Central memory CD8-positive, alpha-beta T cell (primary cell): ENCODE data around the gene LRRN1.
"Not testable (repeated sequence)": the region's sequence is repeated elsewhere in the genome, so short reads cannot be mapped to it uniquely, and the experiment has no call there.

Source experiments
- ATAC-seq: fragments of 150-1000 bp; cut with Tn5 transposase; replicated peaks from 2 replicates; pipeline ENCODE4 v1.10.0; 2022; ENCODE audit warnings: mild to moderate bottlenecking, moderate FRiP score, moderate number of reproducible peaks; ENCODE audit not compliant: poor library complexity, severe bottlenecking; ENCODE audit errors: extremely low read depth
- DNase-seq, 2 donors: peaks; one replicate each; pipeline ENCODE4 v3.0.0; 2021; ENCODE audit warnings: low spot score in 2 of 2
- H3K27ac Mint-ChIP-seq: one replicate; pipeline ENCODE4 v1.8.0; 2022; ENCODE audit warnings: low read depth, mild to moderate bottlenecking, moderate library complexity, mixed read lengths
- H3K27me3 Mint-ChIP-seq: one replicate; pipeline ENCODE4 v1.8.0; 2022; ENCODE audit warnings: mixed read lengths
- H3K36me3 Mint-ChIP-seq: one replicate; pipeline ENCODE4 v1.8.0; 2022; ENCODE audit warnings: mild to moderate bottlenecking, moderate library complexity, mixed read lengths; ENCODE audit not compliant: insufficient read depth
- H3K4me1 Mint-ChIP-seq: one replicate; pipeline ENCODE4 v1.8.0; 2022; ENCODE audit warnings: mixed read lengths
- H3K4me3 Mint-ChIP-seq: one replicate; pipeline ENCODE4 v1.8.0; 2022; ENCODE audit warnings: mild to moderate bottlenecking, moderate library complexity, mixed read lengths
- H3K9me3 Mint-ChIP-seq: one replicate; pipeline ENCODE4 v1.8.0; 2022; ENCODE audit warnings: mixed read lengths

Gene LRRN1

DNA sequence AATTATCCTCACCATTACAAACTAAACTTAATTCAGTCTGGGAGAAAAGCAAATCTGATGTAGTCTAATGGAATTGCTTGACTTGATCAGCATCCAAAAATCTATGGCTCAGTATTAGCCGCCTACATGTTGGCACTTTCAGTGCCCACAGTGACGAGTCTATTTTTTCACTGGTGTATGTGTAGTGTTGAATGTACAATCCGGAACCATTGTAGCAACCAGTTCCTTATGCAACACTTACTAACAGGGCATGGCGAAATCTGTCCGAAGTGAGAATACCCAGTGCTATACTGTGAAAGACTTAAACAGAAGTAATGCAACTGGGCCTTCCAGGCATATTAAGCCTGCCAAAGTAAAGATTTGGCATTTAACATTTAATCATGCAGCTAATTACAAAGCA, 18.6 kb downstream of the LRRN1 start:
- H3K36me3 Mint-ChIP-seq: no peaks in the 10 kb centered on the region
- no peak overlapping the region for H3K27ac Mint-ChIP-seq
- ATAC-seq (no peak), DNase-seq (no peak)
- peaks cover 3% of the 10 kb centered on the region for H3K9me3 Mint-ChIP-seq
- H3K4me1 Mint-ChIP-seq: no peaks in the 10 kb centered on the region
- no peaks in the 10 kb centered on the region for H3K27me3 Mint-ChIP-seq
- H3K4me3 Mint-ChIP-seq: no peak overlapping the region

DNA sequence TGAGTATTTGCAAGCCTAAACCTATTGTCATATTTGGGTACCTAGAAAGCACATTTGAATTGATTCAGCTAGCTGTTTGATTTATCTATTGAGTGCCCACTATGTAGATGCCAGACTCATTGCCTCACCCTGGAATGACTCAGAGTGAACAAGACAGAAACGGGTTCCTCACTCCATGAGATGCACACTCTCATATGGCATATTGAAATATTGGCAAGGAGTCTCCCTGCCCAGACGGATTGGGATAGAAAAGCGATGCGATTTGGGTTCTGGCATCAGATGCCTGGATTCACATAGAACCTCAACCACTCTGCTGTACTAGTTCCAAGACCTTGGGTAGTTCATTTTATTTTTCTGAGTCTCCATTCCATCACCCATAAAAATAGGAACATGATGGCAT, 22.5 kb downstream of the LRRN1 start:
- H3K36me3 Mint-ChIP-seq: peaks cover 2% of the 10 kb centered on the region
- no peaks in the 10 kb centered on the region for H3K27me3 Mint-ChIP-seq
- H3K9me3 Mint-ChIP-seq: peaks cover 12% of the 10 kb centered on the region
- H3K4me3 Mint-ChIP-seq: no peak overlapping the region
- no peak overlapping the region for H3K27ac Mint-ChIP-seq
- no peaks in the 10 kb centered on the region for H3K4me1 Mint-ChIP-seq
- no peak for DNase-seq
- ATAC-seq: no peak

DNA sequence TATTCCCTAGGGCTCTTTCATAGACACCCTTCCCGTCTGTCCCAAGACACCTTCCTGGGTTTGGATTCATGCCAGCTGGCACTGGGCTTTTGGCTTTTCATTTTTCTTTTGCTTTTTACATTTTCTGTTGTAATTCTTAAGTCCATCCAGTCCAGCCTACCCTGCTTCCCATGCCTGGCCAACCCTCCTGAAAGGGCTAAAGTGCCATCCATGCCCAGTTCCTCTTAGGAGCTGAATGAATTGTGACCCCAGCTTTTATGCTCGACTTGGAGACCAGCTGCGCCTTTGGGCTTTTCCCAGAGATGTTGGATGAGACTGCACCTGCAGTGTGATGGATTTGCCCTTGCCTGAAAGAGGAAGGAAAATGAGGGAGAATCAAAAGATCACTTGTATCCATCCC, 25.8 kb downstream of the LRRN1 start:
- Mint-ChIP-seq H3K4me1 (no peaks in the 10 kb centered on the region), H3K4me3 (no peak overlapping the region), H3K36me3 (peaks cover 3% of the 10 kb centered on the region), H3K9me3 (peaks cover 12% of the 10 kb centered on the region), H3K27me3 (no peaks in the 10 kb centered on the region), H3K27ac (no peak overlapping the region)
- no peak for DNase-seq
- ATAC-seq: no peak

DNA sequence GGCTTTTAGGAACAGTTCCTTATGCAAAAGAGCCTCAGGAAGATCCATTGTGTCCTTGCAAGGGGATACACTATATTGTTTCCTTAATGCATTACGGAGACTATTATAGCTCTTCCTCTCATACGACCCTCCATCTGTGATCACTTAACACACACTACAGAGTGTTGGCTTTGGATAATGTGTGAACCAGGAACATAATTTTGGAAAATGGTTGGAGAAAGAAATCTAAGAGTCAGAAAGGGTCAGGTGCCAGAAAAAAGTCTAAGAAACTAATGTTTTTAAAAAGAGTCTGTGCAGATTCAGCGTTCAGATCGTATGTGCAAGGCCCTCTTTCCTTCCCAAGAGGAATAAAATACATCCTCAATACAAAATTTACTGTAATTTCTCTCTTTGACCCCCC, 27.3 kb downstream of the LRRN1 start:
- H3K36me3 Mint-ChIP-seq: peaks cover 3% of the 10 kb centered on the region
- H3K27me3 Mint-ChIP-seq: no peaks in the 10 kb centered on the region
- H3K4me3 Mint-ChIP-seq: no peak overlapping the region
- ATAC-seq (no peak), DNase-seq (no peak)
- peaks cover 16% of the 10 kb centered on the region for H3K9me3 Mint-ChIP-seq
- no peaks in the 10 kb centered on the region for H3K4me1 Mint-ChIP-seq
- H3K27ac Mint-ChIP-seq: no peak overlapping the region

DNA sequence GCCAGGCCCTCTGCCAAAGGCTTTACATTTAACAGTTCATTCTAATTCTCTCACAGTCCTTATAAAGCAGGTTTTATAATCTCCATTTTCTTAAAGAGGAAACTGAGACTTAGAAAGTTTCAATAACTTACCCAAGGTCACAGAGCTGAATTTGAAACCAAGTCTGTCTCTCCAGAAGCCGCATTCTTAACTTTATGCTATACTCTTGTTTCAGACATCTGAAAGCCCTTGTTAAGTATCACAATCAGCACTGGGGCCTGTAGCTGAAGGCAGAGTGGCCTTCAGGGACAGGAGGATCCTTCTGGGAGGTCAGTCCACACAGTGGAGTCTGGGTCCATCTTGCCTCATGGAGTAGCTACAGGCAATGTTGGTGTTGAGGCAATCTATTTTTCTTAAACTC, 27.9 kb downstream of the LRRN1 start:
- no peak for DNase-seq
- H3K4me1 Mint-ChIP-seq: no peaks in the 10 kb centered on the region
- no peak overlapping the region for H3K4me3 Mint-ChIP-seq
- peaks cover 3% of the 10 kb centered on the region for H3K36me3 Mint-ChIP-seq
- H3K9me3 Mint-ChIP-seq: peaks cover 16% of the 10 kb centered on the region
- ATAC-seq: no peak
- H3K27me3 Mint-ChIP-seq: no peaks in the 10 kb centered on the region
- no peak overlapping the region for H3K27ac Mint-ChIP-seq

DNA sequence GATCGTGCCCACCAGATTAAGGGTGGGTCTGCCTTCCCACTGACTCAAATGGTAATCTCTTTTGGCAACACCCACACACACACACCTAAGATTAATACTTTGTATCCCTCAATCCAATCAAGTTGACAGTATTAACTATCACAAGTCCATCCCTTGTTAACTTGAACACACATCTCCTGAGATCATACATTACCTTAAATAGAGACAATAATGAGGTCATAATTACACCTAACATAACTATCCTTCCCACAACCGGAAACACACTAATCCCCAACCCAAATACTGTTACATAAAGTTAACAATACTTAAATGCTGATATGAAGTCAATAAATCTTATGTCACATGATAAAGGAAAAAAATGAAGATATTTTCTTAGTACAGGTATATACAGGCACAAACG, 29.2 kb downstream of the LRRN1 start:
- not testable (repeated sequence) for H3K4me3 Mint-ChIP-seq, H3K27me3 Mint-ChIP-seq, H3K27ac Mint-ChIP-seq, DNase-seq, H3K4me1 Mint-ChIP-seq, H3K36me3 Mint-ChIP-seq, ATAC-seq
- H3K9me3 Mint-ChIP-seq: peaks cover 23% of the 10 kb centered on the region

DNA sequence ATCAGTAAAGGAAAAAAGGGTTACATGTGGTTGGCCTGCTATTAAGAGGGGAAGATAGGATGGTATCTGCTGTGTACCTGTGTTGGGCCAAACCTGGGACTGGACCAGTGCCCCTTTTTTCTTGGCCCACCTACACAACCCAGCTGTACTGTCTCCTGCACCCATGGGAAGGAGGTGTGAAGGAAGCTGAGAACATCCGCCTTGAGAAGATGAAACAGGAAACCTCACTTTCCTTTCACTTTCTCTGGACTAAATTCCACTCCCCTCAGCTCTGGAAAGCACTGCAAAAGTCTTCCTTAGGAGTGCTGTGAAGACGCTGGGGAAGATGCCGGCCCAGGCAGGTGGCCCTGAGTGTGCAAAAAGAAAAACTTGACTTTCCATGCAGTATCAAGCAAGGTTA, 37.6 kb downstream of the LRRN1 start:
- no peaks in the 10 kb centered on the region for H3K4me1 Mint-ChIP-seq
- H3K4me3 Mint-ChIP-seq: no peak overlapping the region
- ATAC-seq (no peak), DNase-seq (no peak)
- H3K9me3 Mint-ChIP-seq: peaks cover 20% of the 10 kb centered on the region
- no peaks in the 10 kb centered on the region for H3K27me3 Mint-ChIP-seq
- H3K36me3 Mint-ChIP-seq: no peaks in the 10 kb centered on the region
- H3K27ac Mint-ChIP-seq: no peak overlapping the region

DNA sequence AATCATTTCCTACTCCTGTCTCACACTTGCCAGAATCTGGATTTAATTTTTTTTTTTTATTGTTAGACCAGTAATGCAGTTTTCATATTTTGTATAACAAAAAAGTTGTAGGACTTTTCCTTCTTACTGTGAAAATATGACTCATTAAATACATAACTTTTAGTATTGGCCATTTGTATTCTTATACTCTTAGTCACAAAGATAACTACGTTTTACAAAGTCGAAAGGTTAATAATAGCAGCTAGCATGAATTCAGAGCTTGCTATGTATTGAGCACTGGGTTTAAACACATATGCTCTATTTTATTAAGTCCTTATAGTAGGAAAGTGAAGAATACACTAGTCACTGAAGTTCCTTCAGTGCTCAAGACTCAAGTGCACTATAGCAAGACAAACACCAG, 43.1 kb downstream of the LRRN1 start:
- DNase-seq (no peak), ATAC-seq (no peak)
- H3K36me3 Mint-ChIP-seq: no peaks in the 10 kb centered on the region
- no peaks in the 10 kb centered on the region for H3K27me3 Mint-ChIP-seq
- H3K4me1 Mint-ChIP-seq: no peaks in the 10 kb centered on the region
- H3K4me3 Mint-ChIP-seq: no peak overlapping the region
- H3K9me3 Mint-ChIP-seq: peaks cover 6% of the 10 kb centered on the region
- H3K27ac Mint-ChIP-seq: no peak overlapping the region

DNA sequence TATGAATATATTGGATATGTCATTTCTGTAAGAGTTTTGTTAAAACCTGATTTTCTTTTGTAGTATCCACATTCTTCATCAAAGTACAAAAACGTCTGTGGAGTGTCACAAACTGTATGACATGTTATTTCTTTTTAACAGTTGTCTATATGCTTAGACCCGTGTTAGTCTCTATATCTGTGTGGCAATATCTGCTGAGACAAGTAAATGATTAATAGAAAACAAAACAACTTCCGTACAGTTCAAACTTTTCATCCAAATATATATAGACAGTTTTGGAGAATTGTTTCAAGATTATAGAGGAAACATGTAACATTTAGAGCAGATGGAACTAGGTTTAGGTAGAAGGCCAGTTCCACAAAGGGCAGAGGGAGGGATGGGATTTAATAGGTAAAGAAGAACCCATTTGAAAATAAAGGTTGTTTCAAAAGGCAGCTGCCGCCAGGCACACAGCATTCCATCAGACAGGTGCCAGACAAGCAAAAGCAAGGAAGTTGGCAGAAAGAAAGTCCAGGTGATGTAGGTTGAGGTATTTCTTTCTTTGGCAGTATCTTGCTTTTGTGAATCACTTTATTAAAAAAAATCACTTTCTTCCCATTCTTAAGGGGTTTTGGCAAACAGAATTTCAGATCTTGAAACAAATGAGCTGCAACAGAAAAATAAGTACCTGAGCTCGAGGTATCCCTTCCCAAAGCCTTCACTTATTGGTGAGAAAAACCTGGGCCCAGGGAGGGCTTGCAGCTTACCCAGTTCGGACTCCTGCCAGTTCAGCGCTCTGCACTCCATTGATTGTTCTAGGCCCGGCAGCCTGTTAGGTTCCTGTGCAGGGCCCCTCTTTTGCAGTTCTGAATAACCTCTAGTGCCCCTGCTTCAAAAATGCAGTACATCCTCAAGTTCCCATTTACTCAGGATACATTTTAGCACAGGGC, 49.0 kb downstream of the LRRN1 start:
- ATAC-seq: no peak
- Mint-ChIP-seq H3K4me3 (no peak overlapping the region), H3K4me1 (no peaks in the 10 kb centered on the region), H3K9me3 (no peaks in the 10 kb centered on the region), H3K27me3 (no peaks in the 10 kb centered on the region), H3K27ac (no peak overlapping the region), H3K36me3 (no peaks in the 10 kb centered on the region)
- DNase-seq: no peak

DNA sequence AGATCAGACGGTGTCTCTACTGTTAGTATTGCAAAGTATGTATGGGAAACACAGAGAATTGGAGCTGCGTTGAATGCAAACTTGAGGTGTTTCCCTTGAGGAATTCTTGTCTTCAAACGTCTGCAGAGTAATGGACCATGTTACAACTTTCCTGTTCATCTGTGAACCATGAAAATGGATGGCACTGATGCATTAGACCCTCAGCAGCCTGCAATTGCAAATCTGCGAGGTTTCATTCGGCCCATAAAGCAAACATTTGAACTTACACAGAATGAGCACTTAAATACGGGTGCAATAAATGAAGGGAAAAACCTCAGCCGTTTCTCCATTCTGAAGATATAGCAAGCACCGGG, 49.7 kb downstream of the LRRN1 start:
- no peak for DNase-seq
- no peaks in the 10 kb centered on the region for H3K36me3 Mint-ChIP-seq
- no peak overlapping the region for H3K4me3 Mint-ChIP-seq
- H3K27me3 Mint-ChIP-seq: no peaks in the 10 kb centered on the region
- H3K27ac Mint-ChIP-seq: no peak overlapping the region
- H3K9me3 Mint-ChIP-seq: no peaks in the 10 kb centered on the region
- H3K4me1 Mint-ChIP-seq: no peaks in the 10 kb centered on the region
- ATAC-seq: no peak

DNA sequence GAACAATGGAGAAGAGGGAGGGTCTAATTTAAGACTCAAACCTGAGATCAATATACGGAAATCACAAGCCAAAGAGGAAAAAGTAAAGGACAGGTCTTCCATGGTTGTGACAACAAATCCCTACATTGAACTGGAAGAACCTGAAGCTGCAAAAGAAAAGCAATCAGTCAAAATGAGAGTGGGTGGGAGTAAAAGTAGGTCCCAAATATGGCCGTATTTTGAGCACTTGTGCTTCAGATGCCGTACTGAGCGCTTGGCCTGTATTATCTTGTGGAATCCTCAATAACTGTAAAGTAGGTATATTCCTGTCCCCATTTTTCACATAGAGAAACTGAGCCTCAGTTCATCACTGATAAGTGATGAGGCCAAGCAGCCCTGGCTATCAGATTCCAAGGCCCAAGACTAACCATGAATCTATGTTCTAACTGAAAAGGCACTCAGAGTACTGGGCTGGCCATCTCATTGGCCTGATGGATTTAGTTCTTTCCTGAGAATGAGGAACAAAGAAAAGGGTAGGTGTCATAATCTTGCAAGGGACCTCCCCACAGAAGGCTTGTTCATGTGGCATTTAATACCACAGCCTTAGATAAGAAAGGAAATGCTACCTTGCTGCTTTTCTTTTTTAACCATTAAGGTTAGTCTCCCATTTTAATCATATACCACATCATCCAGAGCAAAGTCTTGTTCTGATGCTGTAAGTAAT, 52.5 kb downstream of the LRRN1 start:
- Mint-ChIP-seq H3K9me3 (no peaks in the 10 kb centered on the region), H3K4me3 (no peak overlapping the region), H3K4me1 (no peaks in the 10 kb centered on the region), H3K27ac (no peak overlapping the region), H3K36me3 (no peaks in the 10 kb centered on the region), H3K27me3 (no peaks in the 10 kb centered on the region)
- no peak for DNase-seq
- no peak for ATAC-seq

DNA sequence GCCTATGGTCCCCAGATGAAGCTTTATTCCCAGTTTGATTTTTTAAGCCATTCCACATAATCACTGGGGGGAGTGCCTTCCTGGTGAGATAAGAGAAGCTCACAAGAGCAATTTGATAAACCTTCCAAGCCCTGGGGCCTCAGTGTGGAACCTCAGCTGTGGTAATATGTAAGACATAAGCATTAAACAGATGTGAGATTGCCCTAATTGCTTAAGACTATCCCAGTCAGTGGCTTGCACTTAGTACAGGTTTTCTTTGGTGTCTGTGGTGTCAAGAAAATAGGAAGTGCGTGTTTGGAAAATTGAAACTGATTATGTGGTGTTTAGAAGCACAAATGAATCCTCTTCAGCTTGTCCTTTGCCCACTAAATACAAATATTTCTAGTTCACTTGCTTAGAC, 54.3 kb downstream of the LRRN1 start:
- no peaks in the 10 kb centered on the region for H3K36me3 Mint-ChIP-seq
- H3K27me3 Mint-ChIP-seq: no peaks in the 10 kb centered on the region
- DNase-seq (no peak), ATAC-seq (no peak)
- H3K4me1 Mint-ChIP-seq: no peaks in the 10 kb centered on the region
- H3K9me3 Mint-ChIP-seq: peaks cover 6% of the 10 kb centered on the region
- H3K27ac Mint-ChIP-seq: no peak overlapping the region
- no peak overlapping the region for H3K4me3 Mint-ChIP-seq

DNA sequence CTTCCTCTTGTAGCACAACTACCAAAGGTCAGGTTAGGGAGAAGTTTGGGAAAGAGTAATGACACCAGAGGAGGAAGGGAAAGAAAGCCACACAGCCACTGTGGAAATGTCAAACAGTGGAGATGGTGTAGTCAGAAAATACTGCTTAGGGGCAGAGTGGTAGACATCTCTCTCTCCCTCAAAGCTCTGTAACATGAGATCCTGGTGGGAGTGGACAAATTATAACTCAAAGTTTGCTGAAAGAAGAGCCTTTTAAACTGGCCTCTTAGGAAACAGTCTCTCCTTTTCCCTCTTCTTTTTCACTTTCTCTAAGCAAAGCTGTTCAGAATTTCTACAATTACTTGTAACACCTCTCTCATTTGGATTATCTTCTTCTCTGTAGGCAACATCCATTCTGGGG, 55.8 kb downstream of the LRRN1 start:
- Mint-ChIP-seq H3K4me1 (no peaks in the 10 kb centered on the region), H3K4me3 (no peak overlapping the region), H3K9me3 (peaks cover 6% of the 10 kb centered on the region), H3K27me3 (no peaks in the 10 kb centered on the region), H3K36me3 (peaks cover 1% of the 10 kb centered on the region), H3K27ac (no peak overlapping the region)
- DNase-seq: no peak
- no peak for ATAC-seq
